Measurements from ENCODE around the gene PRCC.

GRCh38 chr1:156777573-156777972, 10.2 kb downstream of the PRCC start:
- TF ChIP-seq CTCF (conservative IDR thresholded peaks at IDR 0.05; ENCODE audit: low read depth, low read length), result no peak
- no peak for TF ChIP-seq EZH2 (IDR thresholded peaks at IDR 0.05; ENCODE audit: borderline replicate concordance, low read depth, low read length, poor library complexity, severe bottlenecking)
